GM12872 (cell line): Measurements from ENCODE around the gene PIP4K2C.

Source experiments
- CTCF ChIP-seq: IDR thresholded peaks from 3 replicates; pipeline ENCODE4 v1.5.1; 2011; ENCODE audit warnings: low read depth, mild to moderate bottlenecking, low read length, moderate library complexity; ENCODE audit not compliant: insufficient read depth

Gene PIP4K2C

GRCh38 chr12:57623811-57624390, 32.9 kb downstream of the PIP4K2C start:
- no peak for TF ChIP-seq CTCF

GRCh38 chr12:57624441-57625220, 33.6 kb downstream of the PIP4K2C start:
- TF ChIP-seq CTCF, result no peak

- TF ChIP-seq CTCF, result no peak
These were observed 34.5 kb downstream of the PIP4K2C start for GRCh38 chr12:57625261-57626032.

- no peak for TF ChIP-seq CTCF
These were observed 35.3 kb downstream of the PIP4K2C start for GRCh38 chr12:57626111-57626920.

- TF ChIP-seq CTCF, result no peak
These were observed 36.0 kb downstream of the PIP4K2C start for GRCh38 chr12:57626921-57627445.

GRCh38 chr12:57627501-57628279, 36.7 kb downstream of the PIP4K2C start:
- TF ChIP-seq CTCF, result 0 out of 3 replicates have a peak, but pooled peaks have one; percentile 28
